Measurements from ENCODE around the gene NTN1.
"Not testable (repeated sequence)": the region's sequence is repeated elsewhere in the genome, so short reads cannot be mapped to it uniquely, and the experiment has no call there.

NTN1 gene

DNA sequence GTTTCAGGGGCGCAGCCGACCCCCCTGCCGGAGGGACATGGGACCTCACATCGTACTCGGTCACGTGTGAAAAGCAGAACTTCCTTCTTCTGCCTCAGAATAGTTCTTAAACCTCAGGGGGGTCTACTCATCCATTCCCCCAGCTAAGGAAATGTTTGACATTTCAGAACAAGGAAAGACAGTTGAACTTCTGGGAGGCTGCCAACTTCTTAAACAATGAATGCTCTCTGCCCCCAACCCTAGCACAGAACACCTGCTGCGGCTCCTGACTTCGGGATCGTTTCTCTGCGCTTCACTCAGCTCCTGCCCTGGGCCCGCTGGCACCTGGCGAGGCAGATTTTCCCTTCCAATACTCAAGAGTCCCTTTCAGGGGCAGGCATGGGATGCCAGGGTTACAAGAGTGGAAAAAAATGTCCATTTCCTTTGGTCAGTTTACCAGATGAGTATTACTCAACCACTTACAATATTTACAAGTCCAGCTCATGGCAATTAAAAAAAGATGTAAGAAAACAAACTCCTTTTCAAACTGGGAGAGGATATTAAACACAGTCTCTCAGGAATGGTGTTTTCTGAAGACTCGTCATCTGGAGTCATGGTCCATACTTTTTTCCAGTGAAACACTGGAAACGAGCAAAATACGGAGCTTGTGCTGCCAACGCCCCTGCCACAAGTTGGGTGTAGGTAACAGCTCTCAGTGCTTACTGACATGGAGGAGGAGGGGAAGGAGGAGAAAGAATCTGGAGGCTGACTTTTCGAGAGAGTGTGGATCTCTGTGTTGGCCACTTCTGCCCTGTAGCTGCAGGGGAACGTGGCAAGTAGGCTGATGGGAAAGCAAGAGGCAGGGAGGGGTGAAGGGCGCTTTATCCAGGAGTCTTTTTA is 235.7 kb downstream of the NTN1 start:
- DNase-seq (ENCODE audit: low read depth, low spot score) = no peak
- H3K27ac ChIP-seq = no peak overlapping the region

DNA sequence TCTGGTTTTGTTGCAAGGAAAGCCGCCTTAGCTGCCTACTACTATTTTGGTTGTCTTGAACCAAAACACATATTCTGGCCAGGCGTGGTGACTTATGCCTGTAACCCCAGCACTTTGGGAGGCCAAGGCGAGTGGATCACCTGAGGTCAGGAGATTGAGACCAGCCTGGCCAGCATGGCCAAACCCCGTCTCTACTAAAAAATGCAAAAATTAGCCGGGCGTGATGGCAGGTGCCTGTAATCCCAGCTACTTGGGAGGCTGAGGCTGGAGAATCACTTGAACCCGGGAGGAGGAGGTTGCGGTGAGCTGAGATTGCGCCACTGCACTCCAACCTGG is 236.3 kb downstream of the NTN1 start:
- DNase-seq (ENCODE audit: low read depth, low spot score) = not testable (repeated sequence)

GRCh38 chr17:9258115-9259015 is 237.1 kb downstream of the NTN1 start:
- no peak for DNase-seq (ENCODE audit: low read depth, low spot score)

More for the DNA sequence above, 236.3 kb downstream of the NTN1 start:
- H3K27ac ChIP-seq = not testable (repeated sequence)

DNA sequence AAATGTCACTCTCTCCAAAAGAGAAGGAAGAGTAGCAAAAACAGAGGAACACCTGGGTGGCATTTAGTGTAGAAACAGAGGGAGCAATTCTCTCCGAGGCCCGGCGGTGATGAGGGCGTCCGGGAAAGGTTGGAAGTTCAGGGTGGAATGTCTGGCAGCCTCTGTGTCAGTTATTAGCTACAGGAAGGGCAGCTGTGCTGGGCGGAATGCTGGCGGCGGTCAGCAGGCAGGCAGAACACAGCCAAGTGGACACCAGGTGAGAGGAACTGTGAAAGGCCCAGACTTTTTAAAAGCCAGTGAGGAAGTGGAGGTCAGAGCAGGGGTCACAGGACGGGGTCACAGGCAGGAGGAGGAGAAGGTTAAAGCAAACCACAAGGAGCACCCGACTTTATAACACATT is 238.1 kb downstream of the NTN1 start:
- no peak for DNase-seq (ENCODE audit: low read depth, low spot score)
- H3K27ac ChIP-seq = no peak overlapping the region

More at GRCh38 chr17:9258115-9259015, 237.1 kb downstream of the NTN1 start:
- H3K27ac ChIP-seq = no peak overlapping the region

- DNase-seq (ENCODE audit: low read depth, low spot score) = no peak
- H3K27ac ChIP-seq = no peak overlapping the region
These were observed 240.0 kb downstream of the NTN1 start for GRCh38 chr17:9261081-9262012.

GRCh38 chr17:9266031-9266680 is 244.8 kb downstream of the NTN1 start:
- H3K27ac ChIP-seq = no peak overlapping the region

GRCh38 chr17:9266697-9267117 is 245.4 kb downstream of the NTN1 start:
- no peak overlapping the region for H3K27ac ChIP-seq
- DNase-seq (ENCODE audit: low read depth, low spot score) = no peak

More at GRCh38 chr17:9266031-9266680, 244.8 kb downstream of the NTN1 start:
- DNase-seq (ENCODE audit: low read depth, low spot score) = no peak

DNA sequence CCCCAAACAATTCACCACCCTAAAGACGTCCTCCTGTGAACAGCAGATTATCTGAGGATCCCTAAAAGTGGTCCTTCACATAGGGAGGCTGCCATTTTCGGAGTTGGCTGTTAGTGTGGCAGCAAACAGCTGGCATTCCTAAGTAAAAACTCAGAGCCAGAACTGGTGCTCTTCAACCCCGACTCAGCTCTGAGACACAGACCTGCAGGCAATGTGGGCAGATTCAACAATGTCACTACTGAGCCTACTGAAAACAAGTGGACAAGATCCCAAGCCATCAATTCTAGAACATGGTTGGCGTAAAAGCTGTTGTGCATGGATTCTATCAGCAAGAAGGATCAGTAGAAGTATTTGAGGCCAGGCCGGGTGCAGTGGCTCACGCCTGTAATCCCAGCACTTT is 247.2 kb downstream of the NTN1 start:
- DNase-seq (ENCODE audit: low read depth, low spot score) = no peak

GRCh38 chr17:9269350-9270035 is 248.2 kb downstream of the NTN1 start:
- H3K27ac ChIP-seq = no peak overlapping the region
- no peak for DNase-seq (ENCODE audit: low read depth, low spot score)

More for the DNA sequence above, 247.2 kb downstream of the NTN1 start:
- H3K27ac ChIP-seq = no peak overlapping the region

- no peak for DNase-seq (ENCODE audit: low read depth, low spot score)
- no peak overlapping the region for H3K27ac ChIP-seq
These were observed 249.6 kb downstream of the NTN1 start for GRCh38 chr17:9270921-9271320.

- no peak for DNase-seq (ENCODE audit: low read depth, low spot score)
- H3K27ac ChIP-seq = no peak overlapping the region
These were observed 250.7 kb downstream of the NTN1 start for GRCh38 chr17:9271989-9272388.

DNA sequence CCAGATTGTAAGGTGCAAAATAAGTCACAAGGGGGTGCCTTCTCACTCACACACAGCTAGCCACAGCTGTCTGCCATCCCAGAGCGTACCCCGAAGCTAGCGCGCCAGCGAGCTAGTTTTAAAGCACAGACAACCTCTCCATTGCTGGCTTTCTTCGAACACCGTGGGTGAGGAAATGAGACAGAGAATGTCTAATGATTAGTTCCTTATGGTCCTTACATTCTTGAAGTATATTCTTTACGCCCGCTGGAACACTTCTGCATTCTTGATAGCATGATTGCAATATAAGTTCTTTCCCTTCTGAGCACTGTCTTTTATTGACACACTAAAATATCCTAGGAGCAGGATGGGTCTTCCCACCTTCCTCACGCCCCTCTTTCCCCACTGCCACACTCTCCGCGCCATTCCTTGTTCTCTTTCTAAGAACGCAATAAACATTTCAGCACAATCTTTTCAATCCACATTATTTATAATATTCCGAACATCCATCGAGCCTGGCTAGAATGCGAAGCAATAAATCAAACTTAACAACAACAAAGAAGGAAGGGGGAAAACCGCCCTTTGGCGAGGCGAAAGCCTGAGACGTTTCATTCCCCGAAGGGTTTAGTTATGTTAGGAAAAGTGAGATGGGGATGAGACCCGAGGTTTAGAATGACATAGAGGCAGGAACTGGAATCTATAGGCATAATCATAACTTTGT is 251.3 kb downstream of the NTN1 start:
- no peak for DNase-seq (ENCODE audit: low read depth, low spot score)
- no peak overlapping the region for H3K27ac ChIP-seq

DNA sequence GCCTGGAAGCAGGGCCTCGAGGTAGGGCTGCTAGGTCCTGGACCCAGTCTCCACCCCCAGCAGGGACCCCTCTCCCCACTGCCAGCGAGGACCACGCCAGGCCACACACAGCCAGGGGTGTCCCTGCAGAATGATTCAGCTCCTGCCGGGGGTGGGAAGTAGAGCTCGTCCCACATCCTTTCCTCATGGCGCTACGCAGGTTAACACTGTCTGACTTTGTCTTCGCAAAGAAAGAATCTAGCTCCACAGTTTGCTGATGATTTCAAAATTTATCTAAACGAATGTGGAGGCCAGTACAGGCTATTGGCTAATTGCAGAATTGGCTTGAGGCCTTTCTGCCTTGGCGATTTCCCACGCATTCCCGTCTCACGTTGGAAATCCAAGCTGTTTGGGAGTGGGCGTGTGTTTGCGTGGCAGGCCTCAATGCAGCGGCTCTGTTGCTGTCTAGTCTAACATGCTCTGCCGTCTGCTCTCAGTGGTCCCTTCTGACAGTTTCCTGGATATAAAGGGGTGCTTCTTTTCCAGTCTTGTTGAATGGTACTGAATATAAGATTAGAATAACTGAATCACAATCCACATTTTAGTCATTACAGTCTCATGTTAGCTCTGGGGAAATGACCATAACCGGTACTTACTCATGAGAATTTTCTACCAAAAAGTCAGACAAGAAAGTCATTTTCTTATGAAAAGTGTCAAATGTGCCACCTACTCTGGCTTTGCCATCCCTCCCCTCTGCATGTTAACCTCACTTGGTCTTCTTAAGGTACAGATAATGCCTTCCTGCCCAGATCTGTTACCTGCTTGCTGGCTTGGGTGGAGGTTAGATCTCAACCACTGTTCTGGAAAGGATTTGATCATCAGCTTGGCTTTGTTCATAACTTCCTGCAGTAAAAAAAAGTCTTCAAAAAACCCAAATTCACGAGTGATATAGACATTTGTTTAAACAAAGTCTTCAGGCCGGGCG is 252.4 kb downstream of the NTN1 start:
- no peak overlapping the region for H3K27ac ChIP-seq
- no peak for DNase-seq (ENCODE audit: low read depth, low spot score)

- no peak overlapping the region for H3K27ac ChIP-seq
- DNase-seq (ENCODE audit: low read depth, low spot score) = no peak
These were observed 253.7 kb downstream of the NTN1 start for GRCh38 chr17:9274973-9275372.

DNA sequence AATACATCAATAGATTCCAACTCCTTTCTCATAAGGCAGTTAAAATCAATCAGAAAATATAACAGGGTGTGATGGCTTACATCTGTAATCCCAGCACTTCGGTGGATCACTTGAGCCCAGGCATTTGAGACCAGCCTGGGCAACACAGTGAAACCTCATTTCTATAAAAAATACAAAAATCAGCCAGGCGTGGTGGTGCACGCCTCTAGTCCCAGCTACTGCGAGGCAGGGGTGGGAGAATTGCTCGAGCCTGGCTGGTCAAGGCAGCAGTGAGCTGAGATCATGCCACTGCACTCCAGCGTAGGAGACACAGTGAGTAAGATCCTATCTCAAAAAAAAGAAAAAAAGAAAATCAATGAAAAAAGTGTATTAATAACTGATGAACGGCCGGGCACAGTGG is 258.6 kb downstream of the NTN1 start:
- H3K27ac ChIP-seq = no peak overlapping the region
- no peak for DNase-seq (ENCODE audit: low read depth, low spot score)

- no peak overlapping the region for H3K27ac ChIP-seq
- no peak for DNase-seq (ENCODE audit: low read depth, low spot score)
These were observed 262.6 kb downstream of the NTN1 start for GRCh38 chr17:9283909-9284308.

- no peak for DNase-seq (ENCODE audit: low read depth, low spot score)
- no peak overlapping the region for H3K27ac ChIP-seq
These were observed 263.6 kb downstream of the NTN1 start for GRCh38 chr17:9284884-9285283.

Data from epithelial cell of prostate (primary cell).